C4-2B (cell line): ENCODE data around the gene SSH2.

Experiments used
- CTCF ChIP-seq: fragments of 450-650 bp; conservative IDR thresholded peaks from 2 replicates; pipeline ENCODE4 v1.5.1; 2017; ENCODE audit warnings: mild to moderate bottlenecking
- ZFX ChIP-seq: fragments of 450-650 bp; IDR thresholded peaks from 2 replicates; pipeline ENCODE4 v1.6.1; 2017

GRCh38 chr17:29800457-29800856, 129.6 kb downstream of the SSH2 start:
- no peak for TF ChIP-seq CTCF
- TF ChIP-seq ZFX: no peak
